Activated CD8-positive, alpha-beta memory T cell treated with anti-CD3 and anti-CD28 coated beads for 4 hours (primary cell): Measurements from ENCODE around the gene KPNB1.
A peak's percentile ranks its signal among the peaks of the same experiment; 100 is the strongest.

Source experiments
- DNase-seq, 2 donors: peaks; one replicate each; pipeline ENCODE4 v3.0.0-alpha.2; 2020; ENCODE audit warnings: low read depth in 2 of 2

The KPNB1 gene

GRCh38 chr17:47696717-47697642, 47.3 kb downstream of the KPNB1 start:
- no peak for DNase-seq

- DNase-seq: no peak
Measured at GRCh38 chr17:47697906-47698711, 48.4 kb downstream of the KPNB1 start.

GRCh38 chr17:47698749-47699535, 49.2 kb downstream of the KPNB1 start:
- peak; percentile 68 to 76 for DNase-seq

GRCh38 chr17:47699536-47699840, 49.8 kb downstream of the KPNB1 start:
- no peak for DNase-seq

GRCh38 chr17:47700471-47701449, 51.0 kb downstream of the KPNB1 start:
- DNase-seq: no peak

GRCh38 chr17:47701608-47702007, 51.9 kb downstream of the KPNB1 start:
- DNase-seq: no peak

GRCh38 chr17:47702391-47702995, 52.8 kb downstream of the KPNB1 start:
- no peak for DNase-seq

- peak; percentile 54 to 65 for DNase-seq
Measured at GRCh38 chr17:47703191-47703591, 53.5 kb downstream of the KPNB1 start.

GRCh38 chr17:47703671-47704070, 54.0 kb downstream of the KPNB1 start:
- DNase-seq: no peak

- no peak for DNase-seq
Measured at GRCh38 chr17:47704116-47704515, 54.4 kb downstream of the KPNB1 start.

- DNase-seq: no peak
Measured at GRCh38 chr17:47704736-47705135, 55.0 kb downstream of the KPNB1 start.

GRCh38 chr17:47705536-47706530, 56.1 kb downstream of the KPNB1 start:
- no peak for DNase-seq

- DNase-seq: no peak
Measured at GRCh38 chr17:47707056-47707804, 57.5 kb downstream of the KPNB1 start.

- DNase-seq: no peak
Measured at GRCh38 chr17:47707884-47708283, 58.2 kb downstream of the KPNB1 start.

GRCh38 chr17:47708312-47708863, 58.7 kb downstream of the KPNB1 start:
- DNase-seq: no peak

GRCh38 chr17:47708864-47709541, 59.3 kb downstream of the KPNB1 start:
- no peak for DNase-seq

- DNase-seq: no peak
Measured at GRCh38 chr17:47709594-47709993, 59.9 kb downstream of the KPNB1 start.
